Fibroblast of lung (primary cell): ENCODE data around the gene VEGFA. TPM values are rescaled to one million over a fixed set of nuclear protein-coding genes. Genes with fewer than 3 reads are reported as not detected.

ENCODE experiments used
- DNase-seq, 2 donors: peaks; one replicate each; pipeline versions ENCODE4 v3.0.0 to v3.0.0-alpha.2; 2010; ENCODE audit warnings: low read depth in 2 of 2
- H2AFZ ChIP-seq: 2 replicates; pipeline ENCODE4 v1.5.1; 2012; ENCODE audit warnings: low read length, control low read depth, inconsistent platforms
- H3K27ac ChIP-seq: 2 replicates; pipeline ENCODE4 v1.5.1; 2011; ENCODE audit warnings: low read length, control low read depth; ENCODE audit not compliant: insufficient read depth
- H3K27me3 ChIP-seq: 2 replicates; pipeline ENCODE4 v1.5.1; 2011; ENCODE audit warnings: mild to moderate bottlenecking, low read length; ENCODE audit not compliant: control insufficient read depth, insufficient read depth
- H3K36me3 ChIP-seq: 2 replicates; pipeline ENCODE4 v1.5.1; 2011; ENCODE audit warnings: low read length; ENCODE audit not compliant: control insufficient read depth, insufficient read depth
- H3K4me1 ChIP-seq: 2 replicates; pipeline ENCODE4 v1.5.1; 2011; ENCODE audit warnings: low read length; ENCODE audit not compliant: control insufficient read depth, insufficient read depth; ENCODE audit errors: extremely low read depth
- H3K4me2 ChIP-seq: 2 replicates; pipeline ENCODE4 v1.5.1; 2011; ENCODE audit warnings: low read length, control low read depth; ENCODE audit not compliant: insufficient read depth; ENCODE audit errors: extremely low read depth
- H3K4me3 ChIP-seq, 4 experiments: fragments of 200-600 bp in 1 of 4; sonication (generic) in 1 of 4; replicated peaks in 1 of 4; 2 replicates each; pipeline ENCODE4 v1.5.1; 2011 to 2016; ENCODE audit warnings: low read length in 4 of 4, low read depth in 3 of 4, mild to moderate bottlenecking in 3 of 4, control low read depth in 2 of 4, inconsistent platforms in 1 of 4, mixed read lengths in 1 of 4; ENCODE audit not compliant: insufficient read depth in 1 of 4; ENCODE audit errors: control extremely low read depth in 1 of 4
- H3K79me2 ChIP-seq: 2 replicates; pipeline ENCODE4 v1.5.1; 2012; ENCODE audit warnings: mild to moderate bottlenecking, low read length, inconsistent platforms; ENCODE audit not compliant: control insufficient read depth, insufficient read depth
- H3K9ac ChIP-seq: 2 replicates; pipeline ENCODE4 v1.5.1; 2011; ENCODE audit warnings: mild to moderate bottlenecking, low read length, control low read depth; ENCODE audit not compliant: insufficient read depth
- H3K9me3 ChIP-seq: 2 replicates; pipeline ENCODE4 v1.5.1; 2012; ENCODE audit warnings: low read depth, low read length; ENCODE audit not compliant: control insufficient read depth, insufficient read depth
- H4K20me1 ChIP-seq: 2 replicates; pipeline ENCODE4 v1.5.1; 2011; ENCODE audit warnings: low read length; ENCODE audit not compliant: control insufficient read depth, insufficient read depth; ENCODE audit errors: extremely low read depth
- CTCF ChIP-seq, 2 donors: IDR thresholded peaks in 1 of 2; conservative IDR thresholded peaks in 1 of 2; 1 replicate in 1 of 2; 2 replicates in 1 of 2; pipeline ENCODE4 v1.5.1; 2011 to 2012; ENCODE audit warnings: low read length in 2 of 2, control low read depth in 1 of 2, inconsistent platforms in 1 of 2, low read depth in 1 of 2, mild to moderate bottlenecking in 1 of 2
- EZH2 ChIP-seq: IDR thresholded peaks from 2 replicates; pipeline ENCODE4 v1.5.1; 2012; ENCODE audit warnings: low read length, control low read depth, mild to moderate bottlenecking; ENCODE audit errors: missing control alignments
- polyA plus RNA-seq, 2 donors: library from polyadenylated mRNA; depleted of rRNA in 1 of 2; stranded (reverse) in 1 of 2; unstranded in 1 of 2; fragments of >200 nt; gene quantifications; 2 replicates each; pipeline ENCODE4 v1.2.1, GENCODE V29; 2011 to 2012; ENCODE audit warnings: missing spikeins in 1 of 2
- total RNA-seq: library from RNA; depleted of rRNA; stranded (reverse); fragments of >200 nt; gene quantifications from 2 replicates; pipeline ENCODE4 v1.2.1, GENCODE V29; 2014

VEGFA gene
- total and polyA plus RNA-seq, 2 donors (not counting 1 experiment from before 2014, with no cell fraction given) = 111 to 150 TPM

- no peak overlapping the region for H2AFZ ChIP-seq
- H3K9me3 ChIP-seq = no peaks in the 10 kb centered on the region
- peaks cover 4% of the 10 kb centered on the region for H3K36me3 ChIP-seq
- H3K4me2 ChIP-seq = no peak overlapping the region
- TF ChIP-seq EZH2 (no peak), CTCF (conservative IDR thresholded peaks at IDR 0.05 in 1 of 2, IDR thresholded peaks at IDR 0.05 in 1 of 2; ENCODE audit: low read depth in 1 of 2, low read length in 2 of 2) (no peak)
- no peaks in the 10 kb centered on the region for H3K4me1 ChIP-seq
- H3K79me2 ChIP-seq = no peaks in the 10 kb centered on the region
- no peak overlapping the region for H3K4me3 ChIP-seq
- no peak overlapping the region for H3K9ac ChIP-seq
- H3K27ac ChIP-seq = no peak overlapping the region
- DNase-seq = no peak
- H4K20me1 ChIP-seq = no peaks in the 10 kb centered on the region
- H3K27me3 ChIP-seq = no peaks in the 10 kb centered on the region
Observed at GRCh38 chr6:43789447-43789846, 19.4 kb downstream of the VEGFA start.

- peak in 1 of 2 donors; percentile 60 for DNase-seq
- H2AFZ ChIP-seq = no peak overlapping the region
- no peaks in the 10 kb centered on the region for H4K20me1 ChIP-seq
- H3K79me2 ChIP-seq = no peaks in the 10 kb centered on the region
- H3K36me3 ChIP-seq = peaks cover 4% of the 10 kb centered on the region
- H3K27ac ChIP-seq = no peak overlapping the region
- TF ChIP-seq CTCF (conservative IDR thresholded peaks at IDR 0.05 in 1 of 2, IDR thresholded peaks at IDR 0.05 in 1 of 2; ENCODE audit: low read depth in 1 of 2, low read length in 2 of 2) (no peak), EZH2 (no peak)
- H3K27me3 ChIP-seq = no peaks in the 10 kb centered on the region
- H3K9me3 ChIP-seq = no peaks in the 10 kb centered on the region
- no peaks in the 10 kb centered on the region for H3K4me1 ChIP-seq
- no peak overlapping the region for H3K9ac ChIP-seq
- H3K4me3 ChIP-seq = no peak overlapping the region
- H3K4me2 ChIP-seq = no peak overlapping the region
Observed at GRCh38 chr6:43790031-43790430, 20.0 kb downstream of the VEGFA start.

- Histone ChIP-seq H3K4me1 (no peaks in the 10 kb centered on the region), H4K20me1 (no peaks in the 10 kb centered on the region), H3K9ac (no peak overlapping the region), H3K79me2 (no peaks in the 10 kb centered on the region), H3K4me3 (no peak overlapping the region), H2AFZ (no peak overlapping the region), H3K27me3 (no peaks in the 10 kb centered on the region), H3K27ac (no peak overlapping the region), H3K4me2 (no peak overlapping the region), H3K9me3 (no peaks in the 10 kb centered on the region), H3K36me3 (no peaks in the 10 kb centered on the region)
- no peak for DNase-seq
- no peak for TF ChIP-seq EZH2
Observed at GRCh38 chr6:43791745-43792422, 21.9 kb downstream of the VEGFA start.
